GM18861 (cell line): Measurements from ENCODE around the gene THUMPD3.

Source experiments
- ATAC-seq: cut with Tn5 transposase; IDR thresholded peaks from one replicate; pipeline ENCODE4 v1.9.1; 2021; ENCODE audit not compliant: unreplicated experiment

The THUMPD3 gene

DNA sequence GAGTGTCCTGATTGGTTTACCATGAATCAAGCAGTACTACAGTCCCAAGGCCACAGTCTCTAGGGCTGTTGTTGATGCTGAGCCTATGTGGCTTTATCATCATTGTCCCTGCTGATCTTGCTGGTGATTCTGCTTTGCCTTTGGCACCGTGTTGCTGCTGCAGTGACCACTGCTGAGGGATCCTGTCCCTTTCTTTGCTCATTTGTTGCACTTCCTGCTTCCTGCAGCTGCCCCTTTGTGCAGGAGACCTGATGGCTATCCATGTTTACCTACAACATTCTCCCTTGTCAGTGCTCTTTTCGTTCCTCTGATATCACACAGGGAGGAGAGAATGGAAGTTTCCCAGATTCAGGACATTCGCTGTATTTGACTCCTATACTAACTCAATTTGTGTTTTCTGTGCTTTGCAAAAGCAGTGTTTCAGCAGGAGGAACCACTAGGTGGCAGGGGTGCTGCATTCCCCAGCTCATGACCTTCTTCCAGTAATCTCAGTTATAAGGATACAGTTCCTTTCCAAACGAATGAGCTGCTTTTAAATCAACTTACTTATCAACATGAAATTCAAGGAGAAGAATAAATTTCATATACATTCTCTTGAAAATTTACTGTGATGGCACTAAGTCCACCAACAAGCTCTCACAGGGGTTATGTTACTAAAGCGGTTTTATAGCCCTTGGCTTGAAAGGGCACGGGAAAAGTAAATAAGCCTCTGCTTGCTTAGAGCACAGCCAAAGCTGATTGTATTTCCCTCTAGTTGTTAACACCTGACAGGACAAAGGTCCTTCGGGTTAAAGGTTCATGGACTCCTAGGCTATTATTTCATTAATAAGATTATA is 9.7 kb upstream of the THUMPD3 start:
- peak; percentile 52 for ATAC-seq

DNA sequence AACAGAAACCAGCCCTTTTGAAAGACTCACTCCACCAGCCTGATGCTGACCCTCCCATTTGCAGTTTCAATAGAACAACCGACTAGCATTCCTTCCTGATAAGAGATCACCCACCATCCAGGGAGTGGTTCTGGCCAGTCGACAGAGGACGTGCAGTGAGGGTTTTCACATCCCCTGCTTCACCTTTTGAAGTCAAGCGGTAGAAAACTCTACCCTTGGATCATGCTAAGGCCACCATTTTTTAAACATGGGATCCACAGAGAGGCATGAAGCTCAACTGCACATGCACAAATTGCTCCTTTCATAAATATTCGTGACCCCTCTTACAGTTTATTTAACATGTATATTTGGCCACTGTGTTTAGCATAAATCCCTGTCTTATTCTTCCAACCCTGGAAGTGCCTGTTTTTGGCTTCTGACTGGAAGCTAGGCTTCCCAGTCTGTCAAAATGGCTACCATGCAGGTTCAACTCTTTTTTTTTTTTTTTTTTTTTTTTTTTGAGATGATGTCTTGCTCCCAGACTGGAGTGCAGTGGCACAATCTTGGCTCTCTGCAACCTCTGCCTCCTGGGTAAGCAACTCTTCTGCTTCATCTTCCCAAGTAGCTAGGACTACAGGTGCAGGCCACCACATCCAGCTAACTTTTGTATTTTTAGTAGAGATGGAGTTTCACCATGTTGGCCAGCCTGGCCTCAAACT is 1.0 kb upstream of the THUMPD3 start:
- no peak for ATAC-seq

DNA sequence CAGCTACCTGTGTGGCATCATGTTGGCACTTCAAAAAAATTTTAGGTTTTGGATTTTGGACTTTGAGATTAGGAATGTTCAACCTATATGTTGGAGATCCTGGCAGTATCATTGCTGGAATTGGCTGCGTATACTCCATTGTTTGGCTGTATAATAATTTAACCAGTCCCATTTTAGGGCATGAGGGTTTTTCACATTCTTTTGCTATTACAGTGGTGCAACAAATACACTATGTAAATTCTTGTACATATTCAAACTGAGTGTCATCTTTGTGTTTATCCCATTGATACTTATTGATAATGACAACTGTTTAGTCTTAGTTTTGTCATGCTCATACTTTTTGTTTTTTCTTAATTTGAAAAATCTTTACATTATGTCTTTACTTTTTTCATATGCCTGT is 6.7 kb downstream of the THUMPD3 start:
- no peak for ATAC-seq

DNA sequence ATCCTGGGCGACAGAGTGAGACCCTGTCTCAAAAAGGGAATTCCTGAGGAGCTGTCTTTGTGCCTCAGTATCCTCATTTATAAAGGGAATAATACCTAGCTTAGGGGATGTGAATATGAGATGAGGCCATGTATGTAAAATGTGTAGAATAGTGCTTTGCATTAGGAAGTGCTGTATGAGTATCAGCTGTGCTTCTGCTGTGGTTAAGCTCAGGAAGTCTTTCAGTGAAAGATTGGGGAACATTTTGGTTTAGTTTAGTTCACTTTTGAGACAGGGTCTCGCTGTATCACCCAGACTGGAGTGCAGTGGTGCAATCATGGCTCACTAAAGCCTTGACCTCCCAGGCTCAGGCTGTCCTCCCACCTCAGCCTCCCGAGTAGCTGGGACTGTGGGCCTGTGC is 10.6 kb downstream of the THUMPD3 start:
- no peak for ATAC-seq

DNA sequence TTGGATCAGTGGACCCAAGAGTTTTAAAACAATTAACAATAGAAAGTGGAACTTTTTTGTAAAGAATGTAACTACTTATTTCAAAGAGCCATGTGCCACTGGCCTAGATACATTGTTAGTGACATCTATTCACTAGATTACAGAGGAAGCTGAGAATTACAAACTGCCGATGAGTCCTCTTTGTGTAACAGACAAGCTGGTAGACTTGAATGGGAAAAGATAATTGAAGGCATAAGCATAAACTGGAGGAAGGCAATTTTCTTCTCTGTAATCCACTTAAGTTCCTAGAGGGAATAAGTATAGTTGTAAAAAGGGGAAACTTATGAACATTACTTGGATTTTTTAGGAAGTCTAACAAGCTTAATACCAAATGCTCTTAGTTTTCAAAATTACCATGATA is 15.1 kb downstream of the THUMPD3 start:
- no peak for ATAC-seq

DNA sequence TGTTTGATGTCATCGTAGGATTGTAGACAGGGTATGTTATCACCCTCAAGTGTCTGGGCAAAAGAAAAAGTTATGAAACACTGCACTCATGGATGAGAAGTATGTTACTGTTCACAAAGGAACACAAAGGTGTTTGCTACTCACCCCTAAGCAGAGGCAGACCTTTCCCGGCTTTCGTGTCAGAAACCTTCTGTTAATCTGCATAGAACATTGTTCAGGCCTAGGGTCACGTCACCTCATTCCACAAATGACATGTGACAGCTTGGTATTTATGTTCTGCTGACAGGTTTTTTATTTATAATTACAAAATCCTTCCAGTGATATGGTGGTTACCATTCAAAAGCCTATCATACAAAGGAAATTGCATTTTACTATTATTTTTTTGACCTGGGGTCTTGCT is 16.5 kb downstream of the THUMPD3 start:
- ATAC-seq, result no peak

DNA sequence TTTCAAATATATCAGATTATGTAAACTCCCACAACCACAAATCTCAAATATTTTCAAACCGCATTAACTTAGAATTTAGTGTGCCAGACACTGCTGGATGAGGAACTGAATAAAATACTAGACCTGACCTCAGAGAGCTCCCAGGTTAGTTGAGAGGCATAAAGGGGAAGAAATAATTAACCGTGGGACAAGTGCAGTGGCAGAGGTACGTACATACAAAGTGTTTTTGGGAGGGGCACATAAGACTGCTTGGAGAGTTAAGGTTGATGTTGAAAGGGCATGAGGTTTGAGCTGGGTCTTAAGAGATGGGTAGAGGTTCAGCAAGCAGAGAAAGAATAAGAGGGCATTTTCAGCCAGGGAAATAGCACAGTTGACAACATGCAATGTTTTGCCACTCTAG is 17.2 kb downstream of the THUMPD3 start:
- no peak for ATAC-seq

DNA sequence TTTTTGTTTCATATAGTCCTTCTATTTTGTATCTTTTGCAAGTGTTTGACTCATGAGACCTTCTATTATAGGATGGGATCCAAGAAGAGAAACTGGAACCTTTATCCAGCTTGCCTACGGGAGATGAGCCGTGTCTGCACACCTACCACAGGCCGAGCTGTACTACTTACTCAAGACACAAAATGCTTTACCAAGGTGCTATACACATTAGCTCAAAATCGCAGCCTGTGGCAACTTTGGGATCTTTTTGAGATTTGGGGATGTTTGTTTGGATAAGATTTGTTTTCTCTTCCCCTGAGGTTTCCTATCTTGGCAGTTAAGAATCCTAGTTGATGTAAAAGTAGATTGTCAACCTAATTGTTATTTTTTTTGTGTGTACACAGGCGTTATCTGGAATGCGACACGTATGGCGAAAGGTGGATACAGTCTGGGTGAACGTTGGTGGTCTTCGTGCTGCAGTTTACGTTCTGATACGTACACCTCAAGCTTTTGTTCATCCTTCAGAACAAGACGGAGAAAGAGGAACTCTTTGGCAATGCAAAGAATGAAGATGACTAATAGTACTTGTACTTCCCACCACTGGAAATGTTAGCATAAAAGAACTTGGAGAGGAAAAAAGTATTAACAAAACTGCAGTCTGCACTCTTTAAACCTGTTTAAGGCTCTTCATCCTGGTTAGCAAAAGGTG is 21.4 kb downstream of the THUMPD3 start:
- no peak for ATAC-seq

DNA sequence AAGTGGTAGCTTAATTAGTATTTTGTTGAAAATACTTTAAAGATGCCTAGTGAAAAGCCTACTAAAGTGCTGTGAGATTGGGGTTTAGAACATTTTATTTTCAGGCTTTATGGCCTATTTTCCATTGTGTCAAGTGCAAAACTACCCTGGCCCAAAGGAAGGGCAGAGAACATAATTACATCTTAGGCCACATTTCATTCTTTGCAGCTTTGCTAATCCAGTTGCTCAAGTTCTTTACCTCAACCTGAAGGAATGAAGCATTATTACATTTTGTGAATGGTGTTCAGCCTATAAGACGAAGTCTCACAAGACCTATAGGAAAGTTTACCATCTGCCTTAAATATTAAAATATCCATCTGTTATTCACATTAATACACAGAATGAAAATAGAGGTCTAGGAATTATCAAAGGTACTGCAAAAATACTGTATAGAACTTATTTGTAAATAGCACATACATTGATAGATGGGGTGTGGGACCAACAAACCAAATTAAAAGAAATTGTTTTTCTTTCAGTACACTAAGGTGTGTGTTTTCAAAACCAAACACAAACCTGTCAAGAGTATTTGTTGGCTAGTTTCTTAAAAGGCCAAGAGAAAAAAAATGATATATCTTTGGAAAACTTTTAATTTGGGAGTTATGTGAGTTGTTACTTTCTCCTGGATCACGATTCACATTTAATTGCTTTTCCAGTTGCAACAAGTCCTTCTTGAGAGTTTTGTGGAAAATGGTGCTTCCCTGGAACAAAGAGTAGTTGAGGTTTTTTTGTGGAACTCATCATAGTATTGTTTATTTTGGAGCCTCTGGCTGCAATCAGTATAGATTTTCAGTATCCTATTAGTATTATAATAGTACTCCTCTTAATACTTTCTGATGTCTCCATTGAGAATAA is 22.6 kb downstream of the THUMPD3 start:
- ATAC-seq, result no peak

DNA sequence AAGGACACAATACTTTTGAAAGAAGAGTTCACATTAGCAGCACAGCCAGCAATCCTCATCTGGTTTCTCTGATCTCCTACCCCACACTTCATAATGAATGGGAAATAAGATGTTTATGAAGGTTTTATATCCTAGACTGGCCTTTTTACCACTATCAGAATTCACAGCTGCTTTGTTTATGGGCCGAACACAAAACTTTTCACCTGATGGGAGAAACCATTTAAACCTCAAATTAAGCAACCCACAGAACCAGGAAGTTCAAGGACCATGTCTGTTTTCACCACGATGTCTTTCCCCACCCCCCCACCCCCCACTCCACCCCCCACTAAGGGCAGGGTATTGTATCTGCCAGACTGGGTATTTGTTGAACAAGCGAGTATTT is 23.2 kb downstream of the THUMPD3 start:
- no peak for ATAC-seq

DNA sequence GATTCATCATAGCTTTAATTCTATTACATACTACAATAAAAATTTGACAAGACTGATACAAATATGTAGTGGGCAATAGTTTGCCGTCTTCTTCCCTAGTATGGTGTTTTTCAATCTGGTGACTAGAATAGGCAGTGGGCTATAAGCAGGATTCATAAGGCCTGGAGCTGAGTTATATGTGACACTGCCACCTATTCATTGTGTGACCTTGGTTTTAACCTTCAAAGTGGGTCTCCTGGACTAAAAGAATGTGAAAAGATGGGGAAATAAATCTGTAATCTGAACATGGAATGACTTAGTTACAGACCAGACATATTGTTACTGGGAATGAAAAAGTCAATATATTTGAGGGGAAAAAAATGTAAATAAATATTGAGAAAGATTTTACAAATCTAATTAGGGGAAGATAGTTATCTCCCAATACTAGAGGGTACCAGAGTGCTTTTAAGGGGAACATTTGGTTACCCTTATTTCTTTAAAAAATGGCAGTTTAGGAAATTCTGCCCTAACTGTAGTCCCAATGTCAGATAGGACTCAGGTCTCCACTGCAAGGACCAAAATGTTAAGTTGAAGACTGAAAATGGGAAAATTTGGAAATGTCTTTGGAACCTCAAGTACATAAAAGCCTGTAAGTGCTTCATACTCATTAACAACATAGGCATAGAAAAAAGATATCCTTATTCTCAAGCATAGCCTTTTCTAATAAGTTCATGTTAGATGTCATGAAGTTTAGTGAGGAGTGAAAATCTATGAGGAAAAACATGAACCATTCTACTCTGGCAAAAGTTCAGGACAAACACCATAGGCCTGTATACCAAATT is 23.9 kb downstream of the THUMPD3 start:
- ATAC-seq, result no peak

DNA sequence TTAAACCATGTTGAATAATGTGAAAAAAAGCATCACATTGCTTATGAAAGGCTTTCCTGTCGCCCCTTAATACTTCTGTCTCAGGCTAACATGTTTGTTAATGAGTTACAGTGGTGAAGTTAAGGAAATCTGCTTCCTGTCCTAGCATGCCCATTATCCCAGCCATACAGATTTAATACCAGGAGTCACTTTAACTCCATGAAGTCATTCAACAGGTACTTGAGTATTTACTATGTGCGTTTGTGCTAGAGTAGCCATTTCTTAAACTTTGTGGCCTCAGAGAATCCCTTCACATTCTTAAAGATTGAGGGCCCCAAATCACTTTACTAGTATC is 24.4 kb downstream of the THUMPD3 start:
- ATAC-seq, result no peak

DNA sequence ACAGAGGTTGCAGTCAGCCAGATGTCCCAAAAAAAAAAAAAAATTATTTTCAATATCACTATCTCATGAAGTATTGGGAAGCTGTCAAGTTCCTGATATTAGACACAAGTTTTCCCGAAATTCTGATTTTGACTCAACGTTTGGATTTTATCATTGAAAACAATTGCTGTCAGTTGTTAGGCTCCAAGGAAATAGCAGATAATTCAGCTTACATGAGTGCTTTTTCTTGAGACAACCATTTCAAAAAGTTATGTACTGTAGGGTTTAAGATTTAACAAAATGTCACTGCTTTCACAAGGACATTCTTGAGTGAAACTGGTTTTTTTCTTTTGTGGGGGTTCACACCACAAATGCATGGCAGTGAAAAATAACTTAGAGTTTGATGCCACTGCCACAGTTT is 25.3 kb downstream of the THUMPD3 start:
- no peak for ATAC-seq

DNA sequence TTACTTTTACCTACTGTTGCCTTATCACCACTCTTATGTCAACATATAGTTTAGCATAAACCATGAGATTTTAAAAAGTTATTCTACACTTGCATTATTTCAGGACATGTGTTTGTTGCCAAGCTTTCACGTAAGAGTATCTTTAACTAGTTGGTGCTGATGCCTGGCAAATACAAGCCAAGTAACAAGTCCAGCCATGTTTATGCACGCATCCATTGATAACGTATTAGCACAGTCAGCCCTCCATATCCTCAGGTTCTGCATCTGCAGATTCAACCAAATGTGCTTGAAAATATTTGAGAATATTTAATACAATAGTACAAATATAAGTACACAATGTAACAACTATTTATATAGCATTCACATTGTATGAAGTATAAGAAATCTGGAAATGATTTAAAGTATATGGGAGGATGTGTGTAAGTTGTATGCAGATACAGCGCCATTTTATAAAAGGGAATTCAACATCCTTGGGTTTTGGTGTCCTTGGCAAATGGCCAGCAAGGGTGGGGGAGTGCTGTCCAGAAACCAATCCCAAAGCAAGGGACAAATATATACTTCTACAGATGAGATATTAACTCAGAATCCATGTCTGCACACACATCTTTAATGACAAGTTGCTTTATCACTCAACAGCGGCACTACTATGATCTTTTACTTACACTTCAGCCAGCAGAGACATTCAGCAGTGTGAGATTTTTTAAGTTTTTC is 25.9 kb downstream of the THUMPD3 start:
- ATAC-seq, result no peak

DNA sequence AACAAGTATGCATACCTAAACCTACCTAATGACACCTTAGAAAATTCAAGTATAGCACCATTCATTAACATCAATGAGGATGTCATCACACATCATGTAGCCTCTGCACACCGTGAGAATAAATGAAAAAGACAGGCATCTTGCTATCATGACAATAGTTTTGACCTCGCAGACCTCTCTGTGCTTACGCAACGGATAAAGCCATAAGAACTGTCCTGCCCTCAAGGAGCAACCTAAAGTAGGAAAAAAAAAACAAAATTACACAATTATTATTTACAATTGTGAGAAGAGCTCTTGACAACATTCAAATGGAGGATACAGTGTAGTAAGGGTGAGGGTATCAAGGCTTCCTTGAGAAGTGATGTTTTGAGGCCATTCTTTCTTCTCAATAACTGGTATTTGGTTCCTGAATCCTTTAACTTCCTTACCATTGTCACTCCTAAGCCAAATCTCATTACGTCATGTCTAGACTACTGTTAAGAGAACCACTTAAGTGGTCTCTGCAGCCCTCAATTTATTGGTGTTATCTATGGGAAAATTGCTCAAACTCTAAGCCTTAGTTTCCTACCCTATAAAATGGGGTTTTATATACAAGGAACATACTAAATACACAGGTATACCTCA is 27.5 kb downstream of the THUMPD3 start:
- ATAC-seq, result no peak

DNA sequence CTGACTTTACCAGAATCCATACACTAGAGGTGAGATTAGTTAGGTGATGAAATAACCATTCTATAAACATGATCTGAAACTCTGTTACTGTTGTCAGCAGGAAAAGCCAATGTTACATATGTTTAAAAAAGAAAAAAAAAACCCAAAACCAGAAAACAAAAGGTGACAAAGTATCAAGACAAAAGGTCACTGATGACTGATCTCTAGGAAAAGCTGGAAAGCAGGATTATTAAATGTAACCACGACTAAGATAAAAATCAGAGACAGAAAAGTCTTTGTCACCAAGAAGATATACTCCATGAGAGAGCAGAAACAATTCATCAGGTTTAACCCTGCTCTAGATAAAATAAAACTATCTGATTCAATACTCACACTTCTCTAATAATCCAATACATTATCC is 29.2 kb downstream of the THUMPD3 start:
- no peak for ATAC-seq

DNA sequence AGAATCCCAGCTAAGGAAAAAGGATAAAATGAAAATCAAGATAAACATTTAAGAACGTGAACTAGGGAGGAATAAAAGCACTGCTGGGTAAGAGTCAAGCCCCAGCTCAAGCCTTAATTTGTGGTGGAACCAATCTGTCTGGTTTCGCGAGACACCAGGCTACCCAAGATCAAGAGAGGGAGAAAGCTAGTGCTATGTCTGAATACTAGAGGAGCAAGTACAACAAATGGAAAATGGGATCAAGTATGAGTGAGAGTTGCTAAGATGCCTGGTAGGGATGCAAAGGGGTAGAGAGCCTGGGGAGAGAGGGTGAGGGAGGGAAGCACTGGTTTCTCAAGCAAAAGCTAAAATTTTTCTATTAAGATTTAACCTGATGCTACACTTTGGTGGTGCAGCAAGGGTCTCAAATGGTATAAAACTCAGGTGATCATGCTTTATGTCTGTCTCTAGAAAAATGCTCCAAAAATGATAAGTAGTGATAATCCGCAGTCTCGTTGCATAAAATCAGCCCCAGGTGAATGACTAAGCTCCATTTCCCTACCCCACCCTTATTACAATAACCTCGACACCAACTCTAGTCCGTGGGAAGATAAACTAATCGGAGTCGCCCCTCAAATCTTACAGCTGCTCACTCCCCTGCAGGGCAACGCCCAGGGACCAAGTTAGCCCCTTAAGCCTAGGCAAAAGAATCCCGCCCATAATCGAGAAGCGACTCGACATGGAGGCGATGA is 32.9 kb downstream of the THUMPD3 start:
- ATAC-seq, result no peak

DNA sequence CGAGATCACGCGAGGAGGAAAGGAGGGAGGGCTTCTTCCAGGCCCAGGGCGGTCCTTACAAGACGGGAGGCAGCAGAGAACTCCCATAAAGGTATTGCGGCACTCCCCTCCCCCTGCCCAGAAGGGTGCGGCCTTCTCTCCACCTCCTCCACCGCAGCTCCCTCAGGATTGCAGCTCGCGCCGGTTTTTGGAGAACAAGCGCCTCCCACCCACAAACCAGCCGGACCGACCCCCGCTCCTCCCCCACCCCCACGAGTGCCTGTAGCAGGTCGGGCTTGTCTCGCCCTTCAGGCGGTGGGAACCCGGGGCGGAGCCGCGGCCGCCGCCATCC is 33.4 kb downstream of the THUMPD3 start:
- ATAC-seq, result peak; percentile 12
